GM12892 (cell line): ENCODE results near the gene ARID1A.

Experiments
- POLR2A ChIP-seq: IDR thresholded peaks from 2 replicates; pipeline ENCODE4 v1.6.1; 2011; ENCODE audit warnings: low read depth, low read length, control low read depth
- TAF1 ChIP-seq: IDR thresholded peaks from 2 replicates; pipeline ENCODE4 v1.6.1; 2011; ENCODE audit warnings: low read depth, mild to moderate bottlenecking, control low read depth, low read length, borderline replicate concordance

DNA sequence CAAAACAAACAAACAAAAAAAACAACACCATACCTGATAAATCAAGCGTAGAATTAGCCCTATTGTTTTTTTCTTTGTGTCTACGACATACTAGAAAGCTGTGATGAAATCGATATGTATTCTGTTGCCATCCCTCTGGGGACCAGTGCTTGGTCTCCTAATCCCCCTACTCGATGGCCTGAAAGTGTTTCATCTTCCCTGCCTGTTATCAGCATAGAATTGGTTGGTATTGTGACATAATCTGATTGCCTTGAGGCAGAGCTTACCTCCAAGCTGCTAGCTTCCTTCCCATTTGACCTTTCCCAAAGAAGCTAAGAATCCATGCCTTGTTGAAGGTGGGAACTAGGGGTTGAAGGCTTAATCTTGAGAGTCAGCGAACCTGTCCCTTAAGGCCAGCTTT is 51.2 kb downstream of the ARID1A start:
- TF ChIP-seq TAF1 (no peak), POLR2A (no peak)
